ENCODE data around the gene SLC13A4.

Gene SLC13A4

DNA sequence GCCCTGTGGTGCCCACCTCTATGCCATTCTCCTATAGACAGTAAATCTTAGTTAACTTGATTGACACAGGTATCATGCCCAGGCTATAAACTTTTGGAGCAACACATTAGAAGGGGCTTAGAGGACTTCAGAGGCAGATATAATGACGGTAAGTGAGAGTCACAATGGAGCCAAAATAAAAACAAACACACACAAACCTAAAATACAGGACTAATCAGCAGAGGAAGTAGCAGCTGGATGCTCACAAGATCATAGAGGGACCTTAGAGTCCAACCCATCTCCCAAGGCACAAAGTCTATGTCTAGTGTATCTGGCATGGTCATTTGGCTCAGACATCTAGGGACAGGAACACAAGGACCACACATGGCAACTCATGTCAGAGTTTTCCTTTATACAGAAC is 12.3 kb downstream of the SLC13A4 start:
- no peak overlapping the region for H3K4me3 ChIP-seq (ENCODE audit: low read depth, low read length)
- TF ChIP-seq, protein P1, sequence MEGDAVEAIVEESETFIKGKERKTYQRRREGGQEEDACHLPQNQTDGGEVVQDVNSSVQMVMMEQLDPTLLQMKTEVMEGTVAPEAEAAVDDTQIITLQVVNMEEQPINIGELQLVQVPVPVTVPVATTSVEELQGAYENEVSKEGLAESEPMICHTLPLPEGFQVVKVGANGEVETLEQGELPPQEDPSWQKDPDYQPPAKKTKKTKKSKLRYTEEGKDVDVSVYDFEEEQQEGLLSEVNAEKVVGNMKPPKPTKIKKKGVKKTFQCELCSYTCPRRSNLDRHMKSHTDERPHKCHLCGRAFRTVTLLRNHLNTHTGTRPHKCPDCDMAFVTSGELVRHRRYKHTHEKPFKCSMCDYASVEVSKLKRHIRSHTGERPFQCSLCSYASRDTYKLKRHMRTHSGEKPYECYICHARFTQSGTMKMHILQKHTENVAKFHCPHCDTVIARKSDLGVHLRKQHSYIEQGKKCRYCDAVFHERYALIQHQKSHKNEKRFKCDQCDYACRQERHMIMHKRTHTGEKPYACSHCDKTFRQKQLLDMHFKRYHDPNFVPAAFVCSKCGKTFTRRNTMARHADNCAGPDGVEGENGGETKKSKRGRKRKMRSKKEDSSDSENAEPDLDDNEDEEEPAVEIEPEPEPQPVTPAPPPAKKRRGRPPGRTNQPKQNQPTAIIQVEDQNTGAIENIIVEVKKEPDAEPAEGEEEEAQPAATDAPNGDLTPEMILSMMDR (IDR thresholded peaks at IDR 0.05; ENCODE audit: low read depth, low read length) = no peak
- in situ Hi-C loops (cut with HindIII; ENCODE audit: low sequenced_read_pairs) = no loop called here
- no peak for DNase-seq (ENCODE audit: low read depth, low spot score)

DNA sequence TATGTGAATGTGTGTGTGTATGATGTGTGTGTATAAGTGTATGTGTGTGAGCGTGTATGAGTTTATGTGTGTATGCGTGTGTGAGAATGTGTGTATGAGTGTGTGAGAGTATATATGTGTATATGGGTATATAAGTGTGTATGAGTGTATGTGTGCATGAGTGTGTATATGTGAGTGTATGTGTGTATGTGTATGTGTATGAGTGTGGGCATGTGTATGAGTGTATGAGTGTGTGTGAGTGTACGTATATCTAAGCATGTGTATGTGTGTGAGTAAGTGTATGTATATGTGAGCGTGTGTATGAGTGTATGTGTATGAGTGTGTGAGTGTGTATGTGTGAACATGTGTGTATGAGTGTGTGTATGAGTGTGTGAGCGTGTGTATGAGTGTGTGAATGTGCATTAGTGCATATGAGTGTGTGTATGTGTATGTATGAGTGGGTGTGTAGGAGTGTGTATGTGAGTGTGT is 12.9 kb downstream of the SLC13A4 start:
- TF ChIP-seq, protein P1 (IDR thresholded peaks at IDR 0.05; ENCODE audit: low read depth, low read length) = no peak
- in situ Hi-C loops (cut with HindIII; ENCODE audit: low sequenced_read_pairs) = no loop called here
- no peak overlapping the region for H3K4me3 ChIP-seq (ENCODE audit: low read depth, low read length)
- DNase-seq (ENCODE audit: low read depth, low spot score) = no peak

DNA sequence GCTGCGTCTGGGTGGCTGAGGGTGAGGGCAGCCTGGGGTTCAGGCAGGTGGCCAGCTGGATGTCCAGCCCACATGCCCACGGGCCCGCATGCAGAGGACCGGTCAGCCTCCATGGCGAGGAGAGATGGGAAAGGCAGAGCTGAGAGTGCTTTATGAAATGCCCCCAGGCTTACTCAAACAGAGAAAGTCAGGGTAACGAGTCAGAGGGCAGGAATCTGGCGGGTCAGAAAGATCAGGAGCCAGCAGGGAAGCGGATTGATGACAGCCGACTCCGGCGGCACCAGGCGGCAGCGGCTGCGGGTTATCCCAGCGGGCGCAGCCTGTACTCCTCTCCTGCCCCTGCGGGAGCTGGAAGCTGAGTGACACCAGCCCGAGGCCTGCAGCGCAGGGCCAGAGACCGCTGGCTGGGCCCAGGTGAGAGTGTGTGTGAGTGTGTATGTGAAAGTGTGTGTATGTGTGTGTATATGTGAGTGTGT is 13.4 kb downstream of the SLC13A4 start:
- peak; percentile 74 for DNase-seq (ENCODE audit: low read depth, low spot score)
- TF ChIP-seq, protein P1 (IDR thresholded peaks at IDR 0.05; ENCODE audit: low read depth, low read length) = no peak
- in situ Hi-C loops (cut with HindIII; ENCODE audit: low sequenced_read_pairs) = no loop called here
- H3K4me3 ChIP-seq (ENCODE audit: low read depth, low read length) = no peak overlapping the region

DNA sequence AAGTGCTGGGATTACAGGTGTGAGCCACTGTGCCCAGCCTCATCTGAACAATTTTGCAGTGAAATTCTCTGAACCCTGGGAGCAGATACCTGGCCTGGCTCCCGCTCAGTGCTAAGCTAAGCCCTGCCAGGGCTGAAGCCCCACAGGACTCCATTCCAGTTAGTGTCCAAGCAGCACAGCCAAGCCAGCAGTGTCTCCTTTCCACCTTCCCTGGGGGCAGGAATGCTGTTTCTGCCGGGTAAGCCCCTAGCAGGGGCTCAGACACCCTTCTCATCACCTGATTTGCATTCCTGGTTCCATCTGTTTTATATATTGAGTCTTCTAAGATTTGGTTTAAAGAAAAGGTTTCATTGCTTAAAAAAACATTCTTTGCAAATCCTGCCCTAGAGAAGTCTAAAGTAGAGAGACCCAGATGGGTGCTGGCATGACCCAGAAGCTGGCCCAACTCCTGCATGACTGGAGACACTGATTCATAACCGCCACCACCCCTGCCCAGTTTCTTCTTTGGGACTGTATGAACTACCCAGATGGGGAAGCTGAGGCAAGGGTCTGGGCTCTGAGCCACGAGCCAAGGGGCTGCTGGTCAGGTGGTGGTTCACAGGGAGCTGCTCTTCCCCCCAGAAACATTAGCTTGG is 14.0 kb downstream of the SLC13A4 start:
- no peak overlapping the region for H3K4me3 ChIP-seq (ENCODE audit: low read depth, low read length)
- no peak for DNase-seq (ENCODE audit: low read depth, low spot score)
- TF ChIP-seq, protein P1 (IDR thresholded peaks at IDR 0.05; ENCODE audit: low read depth, low read length) = no peak
- in situ Hi-C loops (cut with HindIII; ENCODE audit: low sequenced_read_pairs) = no loop called here

DNA sequence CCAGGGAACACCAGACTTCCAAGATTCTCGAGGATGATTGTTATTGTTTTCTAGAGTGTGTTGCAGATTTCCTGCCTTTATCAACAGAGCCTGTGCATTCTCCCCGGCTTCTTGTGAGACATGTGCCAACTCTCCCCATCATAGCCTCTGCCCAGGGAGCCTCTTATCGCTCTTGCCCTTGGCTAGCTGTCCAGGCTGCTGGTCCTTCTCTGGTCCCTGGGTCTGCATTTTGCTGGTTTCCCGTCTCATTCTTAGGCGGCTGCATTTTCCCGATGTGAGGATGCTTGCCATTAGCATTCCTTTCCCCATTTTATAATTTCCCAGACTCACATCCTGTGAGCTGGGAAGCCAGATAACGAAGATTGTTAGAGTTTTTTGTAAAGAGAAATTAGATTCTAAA is 15.2 kb downstream of the SLC13A4 start:
- no peak for DNase-seq (ENCODE audit: low read depth, low spot score)
- TF ChIP-seq, protein P1 (IDR thresholded peaks at IDR 0.05; ENCODE audit: low read depth, low read length) = no peak
- in situ Hi-C loops (cut with HindIII; ENCODE audit: low sequenced_read_pairs) = no loop called here
- no peak overlapping the region for H3K4me3 ChIP-seq (ENCODE audit: low read depth, low read length)

DNA sequence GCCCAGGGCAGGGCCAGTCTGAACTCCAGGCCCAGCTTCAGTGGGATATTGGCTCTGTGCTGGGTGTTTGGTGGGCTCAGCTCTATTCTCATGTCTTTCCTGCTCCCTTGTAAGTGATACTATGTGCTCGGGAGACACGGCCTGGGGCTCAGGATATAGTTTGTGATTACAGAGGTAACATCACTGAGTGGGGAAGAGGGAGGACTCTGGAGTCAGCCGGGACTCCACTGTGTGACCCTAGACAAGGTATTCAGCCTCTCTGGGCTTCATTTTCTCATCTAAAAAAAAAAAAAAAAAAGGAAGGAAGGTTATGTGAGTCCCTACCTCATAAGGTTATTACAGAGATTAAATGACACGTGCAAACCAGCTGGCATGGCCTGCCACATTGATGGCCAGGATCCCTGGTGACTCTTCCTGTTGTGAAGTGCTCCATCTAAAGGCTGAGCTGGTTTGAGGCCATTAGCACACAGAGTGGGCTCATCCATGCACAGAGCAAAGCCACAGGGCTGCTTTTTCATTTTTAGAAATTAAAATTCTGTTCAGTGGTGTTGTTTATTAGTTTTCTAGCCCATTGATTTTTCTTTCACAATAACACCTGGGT is 15.7 kb downstream of the SLC13A4 start:
- TF ChIP-seq, protein P1 (IDR thresholded peaks at IDR 0.05; ENCODE audit: low read depth, low read length) = no peak
- no peak overlapping the region for H3K4me3 ChIP-seq (ENCODE audit: low read depth, low read length)
- in situ Hi-C loops (cut with HindIII; ENCODE audit: low sequenced_read_pairs) = no loop called here
- no peak for DNase-seq (ENCODE audit: low read depth, low spot score)
